Ishikawa (cell line): ENCODE measurements around the gene UBA3.

Experiments
- CEBPB ChIP-seq: IDR thresholded peaks from 2 replicates; pipeline ENCODE4 v1.6.1; 2012
- CREB1 ChIP-seq: IDR thresholded peaks from 2 replicates; pipeline ENCODE4 v1.6.1; 2012; ENCODE audit warnings: low read depth
- EGR1 ChIP-seq: IDR thresholded peaks from 2 replicates; pipeline ENCODE4 v1.6.1; 2012
- EP300 ChIP-seq: IDR thresholded peaks from 2 replicates; pipeline ENCODE4 v1.6.1; 2012; ENCODE audit warnings: borderline replicate concordance
- FOXM1 ChIP-seq: IDR thresholded peaks from 2 replicates; pipeline ENCODE4 v1.6.1; 2012; ENCODE audit warnings: low read depth, borderline replicate concordance
- MAX ChIP-seq: IDR thresholded peaks from 2 replicates; pipeline ENCODE4 v1.6.1; 2012
- NFIC ChIP-seq: IDR thresholded peaks from 2 replicates; pipeline ENCODE4 v1.6.1; 2012
- RAD21 ChIP-seq: IDR thresholded peaks from 2 replicates; pipeline ENCODE4 v1.6.1; 2012; ENCODE audit warnings: low read depth
- REST ChIP-seq: IDR thresholded peaks from 2 replicates; pipeline ENCODE4 v1.6.1; 2012; ENCODE audit warnings: low read depth, mild to moderate bottlenecking
- TAF1 ChIP-seq: IDR thresholded peaks from 2 replicates; pipeline ENCODE4 v1.6.1; 2012; ENCODE audit warnings: low read depth, mild to moderate bottlenecking
- TCF12 ChIP-seq: IDR thresholded peaks from 2 replicates; pipeline ENCODE4 v1.6.1; 2012; ENCODE audit warnings: low read depth
- TEAD4 ChIP-seq: IDR thresholded peaks from 2 replicates; pipeline ENCODE4 v1.6.1; 2012
- USF1 ChIP-seq: IDR thresholded peaks from 2 replicates; pipeline ENCODE4 v1.6.1; 2012
- YY1 ChIP-seq: IDR thresholded peaks from 2 replicates; pipeline ENCODE4 v1.6.1; 2012; ENCODE audit warnings: low read depth
- ZBTB7A ChIP-seq: IDR thresholded peaks from 2 replicates; pipeline ENCODE4 v1.6.1; 2012; ENCODE audit warnings: low read depth

Gene UBA3

GRCh38 chr3:69059688-69060087, 20.5 kb downstream of the UBA3 start:
- TF ChIP-seq EP300 (no peak), FOXM1 (no peak), RAD21 (no peak), TCF12 (no peak), ZBTB7A (no peak), TEAD4 (no peak), USF1 (no peak), YY1 (no peak), TAF1 (no peak), NFIC (no peak), REST (no peak)

GRCh38 chr3:69058947-69059224, 21.3 kb downstream of the UBA3 start:
- no peak for TF ChIP-seq REST
- TF ChIP-seq TCF12: no peak
- TF ChIP-seq NFIC: no peak
- no peak for TF ChIP-seq FOXM1
- no peak for TF ChIP-seq RAD21
- TF ChIP-seq USF1: no peak
- no peak for TF ChIP-seq ZBTB7A
- no peak for TF ChIP-seq EGR1
- no peak for TF ChIP-seq TEAD4
- no peak for TF ChIP-seq YY1

- TF ChIP-seq TAF1: no peak
Observed at GRCh38 chr3:69058180-69058946, 21.8 kb downstream of the UBA3 start.

- no peak for TF ChIP-seq ZBTB7A
- no peak for TF ChIP-seq RAD21
- TF ChIP-seq EGR1: no peak
- no peak for TF ChIP-seq CEBPB
- TF ChIP-seq MAX: peak; percentile 23; the same call in 1 of the 2 replicates
Observed at GRCh38 chr3:69052472-69052898, 27.7 kb downstream of the UBA3 start.

- TF ChIP-seq MAX (peak; percentile 62), CREB1 (peak; percentile 77), TAF1 (peak; percentile 51), TCF12 (no peak), TEAD4 (peak; percentile 63; the same call in 1 of the 2 replicates), YY1 (peak; percentile 7; the same call in 1 of the 2 replicates)
Observed at GRCh38 chr3:69051756-69052471, 28.3 kb downstream of the UBA3 start, which contains the start of gene TMF1. TSS of gene TMF1 (minus strand) at chr3:69052333. CDS start at chr3:69052086, 247 bp downstream.

- TF ChIP-seq FOXM1 (no peak), EP300 (no peak), REST (no peak), CEBPB (no peak), NFIC (no peak), TCF12 (no peak), RAD21 (no peak), ZBTB7A (no peak), MAX (no peak), TEAD4 (no peak), CREB1 (no peak), TAF1 (no peak), YY1 (no peak), EGR1 (no peak)
Observed at GRCh38 chr3:69048990-69049389, 31.2 kb downstream of the UBA3 start.
